ENCODE measurements around the gene SERPINA5. TPM values are rescaled to one million over a fixed set of nuclear protein-coding genes. Genes with fewer than 3 reads are reported as not detected.
"Not testable (repeated sequence)": the region's sequence is repeated elsewhere in the genome, so short reads cannot be mapped to it uniquely, and the experiment has no call there.

The SERPINA5 gene
- total RNA-seq, 1 donor from 2014 or later, result 0.28 TPM

DNA sequence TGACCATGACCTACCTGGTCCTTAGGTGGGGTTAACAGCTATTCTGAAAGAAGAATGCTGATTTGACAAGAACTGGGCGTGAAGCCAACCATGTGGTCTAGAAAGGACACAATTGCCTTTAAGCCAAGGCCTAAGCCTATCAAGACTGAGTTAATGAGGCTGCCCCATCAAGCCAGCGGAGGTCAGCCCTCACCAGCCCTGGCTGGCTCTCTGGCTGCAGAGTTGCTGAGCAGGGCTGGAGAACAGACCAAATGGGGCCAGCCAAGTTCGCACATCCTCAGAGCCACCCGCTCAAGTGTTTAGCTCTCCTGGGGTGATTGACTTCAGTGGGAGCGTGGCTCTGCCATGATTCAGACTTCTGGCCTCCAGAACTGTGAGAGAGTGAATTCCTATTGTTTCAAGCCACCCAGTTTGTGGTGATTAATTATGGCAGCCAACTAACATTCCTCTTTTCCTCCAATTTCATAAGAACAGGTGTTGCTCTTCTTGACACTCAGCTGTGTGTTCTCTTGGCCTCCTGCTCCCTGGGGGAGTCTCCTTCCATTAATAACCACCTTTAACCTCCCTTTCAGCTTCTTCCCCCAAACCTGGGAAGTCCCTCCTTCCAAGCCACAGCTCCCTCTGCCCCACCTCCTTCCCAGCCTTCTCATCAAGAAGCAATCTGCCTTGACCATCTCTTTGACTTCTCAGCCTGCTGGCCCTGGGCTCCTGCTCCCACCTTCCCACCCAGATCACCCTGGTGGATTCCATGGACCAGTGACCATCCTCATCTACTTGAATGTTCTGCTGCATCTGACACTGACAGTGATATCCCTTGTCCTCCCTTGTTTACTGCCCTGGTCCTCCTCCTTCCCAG, 5.3 kb upstream of the SERPINA5 start:
- ATAC-seq, result peak; percentile 31

DNA sequence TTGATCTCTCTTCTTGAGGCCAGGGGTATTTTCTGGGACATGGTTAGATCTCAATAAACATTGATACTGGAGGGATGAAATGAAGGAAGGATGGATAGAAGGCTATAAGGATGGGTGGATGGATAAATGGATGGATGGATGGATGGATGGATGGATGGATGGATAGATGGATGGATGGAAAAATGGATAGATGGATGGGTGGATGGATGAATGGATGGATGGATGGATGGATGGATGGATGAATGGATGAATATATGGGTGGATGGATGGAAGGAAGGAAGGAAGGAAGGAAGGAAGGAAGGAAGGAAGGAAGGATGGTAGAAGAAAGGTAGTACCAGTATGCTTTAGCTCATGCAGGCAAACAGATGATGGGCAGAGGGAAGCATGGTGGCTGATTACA, 3.8 kb upstream of the SERPINA5 start:
- ATAC-seq, result not testable (repeated sequence)

DNA sequence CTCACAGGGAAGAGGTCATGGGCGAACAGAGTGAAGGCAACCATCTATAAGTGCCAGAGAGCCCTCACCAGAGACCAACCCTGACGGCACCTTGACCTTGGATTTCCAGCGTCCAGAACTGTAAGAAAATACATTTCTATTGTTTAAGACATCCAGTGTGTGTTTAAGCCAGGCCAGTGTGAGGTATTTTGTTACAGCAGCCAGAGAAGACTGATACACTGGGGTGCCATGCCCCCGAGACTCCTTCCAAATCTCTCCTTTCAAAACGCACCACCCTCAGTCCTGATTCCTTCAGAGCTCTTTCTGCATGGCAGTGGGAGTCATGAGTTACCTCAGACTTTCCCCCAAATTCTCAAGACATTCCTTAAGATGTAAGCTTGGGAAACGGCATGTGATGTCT, 2.5 kb upstream of the SERPINA5 start:
- no peak for ATAC-seq

DNA sequence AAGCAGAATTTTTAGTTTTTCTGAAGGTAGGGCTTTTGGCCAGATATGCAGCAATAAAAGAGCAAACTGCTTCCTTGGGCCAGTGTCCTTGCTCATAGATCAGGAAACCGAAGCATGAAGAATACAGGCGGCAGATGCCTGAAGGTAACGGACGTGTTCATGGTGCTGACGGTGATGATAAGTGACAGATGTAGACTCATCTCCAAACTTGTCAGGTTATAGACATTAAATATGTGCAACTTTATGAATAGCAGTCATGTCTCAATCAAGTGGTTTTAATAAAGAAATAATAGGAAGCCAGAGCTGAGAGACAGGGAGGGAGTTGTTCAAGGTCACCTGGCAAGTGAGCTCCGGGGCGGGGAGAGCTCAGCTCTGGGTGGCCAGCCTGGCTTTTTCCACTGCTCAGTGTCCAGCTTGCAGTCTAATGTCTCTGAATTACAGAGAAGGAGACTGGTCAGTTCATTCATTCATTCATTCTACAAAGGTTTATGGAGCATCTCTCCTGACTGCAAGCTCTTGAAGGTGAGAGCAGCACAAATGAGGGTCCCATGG, 1.0 kb downstream of the SERPINA5 start:
- ATAC-seq, result no peak

DNA sequence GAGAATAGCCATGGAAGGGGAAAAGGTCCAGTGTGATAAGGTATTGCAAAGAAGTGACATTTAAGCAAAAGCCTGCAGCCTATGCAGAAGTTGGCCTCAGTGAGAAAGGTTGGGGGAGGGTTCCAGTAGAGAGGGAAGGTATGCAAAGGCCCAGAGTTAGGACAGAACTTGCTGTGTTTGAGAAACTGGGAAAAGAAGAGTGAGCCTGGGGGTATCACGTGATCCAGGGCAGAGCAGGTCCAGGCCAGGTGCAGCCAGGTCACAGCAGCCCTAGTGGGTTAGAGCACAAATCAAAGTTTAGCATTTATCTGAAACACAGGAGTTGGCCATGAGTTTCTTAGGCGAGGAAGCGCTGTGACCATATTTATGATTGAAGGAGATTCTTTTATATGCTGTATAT, 1.6 kb downstream of the SERPINA5 start:
- no peak for ATAC-seq

DNA sequence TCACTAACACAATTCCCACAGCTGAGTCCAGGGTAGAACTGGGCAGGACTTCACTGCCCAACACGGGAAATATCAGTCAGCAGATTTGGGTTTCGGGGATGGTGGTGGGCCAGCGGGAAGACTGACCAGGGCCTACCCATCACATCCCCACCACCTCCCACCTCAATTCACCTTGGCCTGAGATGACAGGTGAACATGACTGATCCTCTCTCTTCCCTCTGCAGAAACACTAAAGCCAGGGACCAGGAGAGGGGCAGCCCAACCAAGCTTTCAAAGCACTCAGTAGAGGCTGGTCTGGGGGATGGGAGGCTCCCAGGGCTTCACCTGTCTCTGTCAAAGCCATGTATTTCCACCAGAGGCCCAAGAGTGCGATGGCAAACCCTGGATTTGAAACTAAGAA, 2.3 kb downstream of the SERPINA5 start:
- ATAC-seq, result no peak

DNA sequence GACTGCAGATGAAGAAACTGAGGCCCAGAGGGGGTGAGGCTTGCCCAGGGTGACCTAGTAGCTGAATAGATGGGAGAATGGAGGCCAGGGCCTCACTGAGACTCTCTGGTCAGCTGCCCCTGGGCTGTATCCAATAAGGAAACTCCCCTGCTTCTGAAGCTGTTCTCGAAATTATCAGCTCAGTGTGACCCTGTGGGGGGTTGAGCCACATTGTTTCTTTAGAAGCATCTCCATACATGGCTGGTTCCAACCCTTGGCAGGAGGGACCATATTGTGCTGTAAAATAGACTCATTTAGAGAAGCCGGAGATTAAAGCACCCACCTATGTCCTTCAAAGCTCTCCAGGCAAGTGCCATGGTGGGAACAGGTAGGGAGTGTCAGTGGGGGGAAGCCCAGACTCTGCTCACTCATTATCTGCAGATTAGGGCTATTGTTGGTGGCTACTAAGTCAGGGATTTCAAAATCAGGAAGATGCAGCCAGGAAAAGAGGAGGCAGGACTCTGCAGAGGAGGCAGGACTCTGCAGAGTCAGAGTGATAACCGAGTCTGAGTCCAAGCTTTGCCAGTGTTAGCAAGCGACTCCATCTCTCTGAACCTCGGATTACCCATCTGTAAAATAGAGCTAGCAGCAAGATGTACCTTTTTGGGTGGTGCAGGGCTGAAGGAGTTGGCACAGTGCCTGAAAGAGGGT, 3.5 kb downstream of the SERPINA5 start:
- no peak for ATAC-seq

DNA sequence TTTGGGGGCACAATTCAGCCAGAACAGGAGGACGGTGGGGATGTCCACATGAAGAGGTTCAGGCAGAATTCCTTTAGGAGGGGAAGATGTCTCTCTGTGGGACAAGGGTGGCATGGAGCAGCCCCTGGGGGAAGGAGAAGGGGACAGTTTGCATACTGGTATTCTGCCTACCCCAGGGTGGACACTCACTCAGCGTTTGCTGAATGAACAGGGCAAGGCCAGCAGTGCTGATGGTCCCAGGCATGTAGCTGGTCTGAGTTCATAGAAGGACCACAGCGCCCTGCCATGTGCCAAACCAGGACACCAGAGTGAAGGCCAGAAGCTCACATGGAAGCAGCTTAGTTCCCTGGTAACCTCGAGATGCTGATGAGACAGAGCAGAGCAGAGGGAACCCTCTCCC, 5.4 kb downstream of the SERPINA5 start:
- no peak for ATAC-seq

DNA sequence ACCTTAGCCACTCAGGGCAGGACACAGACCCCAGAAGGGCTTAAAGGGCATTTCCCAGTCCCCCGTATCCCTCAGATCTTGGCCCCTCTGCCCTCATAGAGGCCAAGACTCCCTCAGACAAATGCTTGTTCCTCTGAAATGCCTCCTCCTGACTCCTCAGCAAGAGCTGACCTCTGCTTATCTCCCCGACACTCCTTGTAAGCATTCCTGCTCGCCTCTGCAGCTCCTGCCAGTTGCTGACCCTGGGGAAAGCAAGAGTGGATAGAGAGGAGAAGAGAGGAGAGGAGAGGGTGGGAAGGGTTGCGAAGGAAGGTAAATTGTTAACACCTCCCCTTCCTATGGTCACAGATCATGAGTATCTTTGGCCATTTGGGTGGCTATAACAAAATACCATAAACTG, 7.1 kb downstream of the SERPINA5 start:
- no peak for ATAC-seq

DNA sequence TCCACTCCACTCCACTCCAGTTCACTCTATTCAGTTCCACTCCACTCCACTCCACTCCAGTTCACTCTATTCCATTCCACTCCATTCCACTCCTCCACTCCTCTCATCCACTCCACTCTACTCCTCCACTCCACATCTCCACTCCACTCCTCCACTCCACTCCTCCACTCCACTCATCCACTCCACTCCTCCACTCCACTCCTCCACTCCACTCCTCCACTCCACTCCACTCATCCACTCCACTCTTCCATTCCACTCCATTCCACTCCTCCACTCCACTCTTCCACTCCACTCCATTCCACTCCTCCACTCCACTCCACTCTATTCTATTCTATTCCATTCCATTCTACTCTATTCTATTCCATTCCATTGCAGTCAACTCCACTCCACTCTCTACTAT, 9.8 kb downstream of the SERPINA5 start:
- no peak for ATAC-seq

DNA sequence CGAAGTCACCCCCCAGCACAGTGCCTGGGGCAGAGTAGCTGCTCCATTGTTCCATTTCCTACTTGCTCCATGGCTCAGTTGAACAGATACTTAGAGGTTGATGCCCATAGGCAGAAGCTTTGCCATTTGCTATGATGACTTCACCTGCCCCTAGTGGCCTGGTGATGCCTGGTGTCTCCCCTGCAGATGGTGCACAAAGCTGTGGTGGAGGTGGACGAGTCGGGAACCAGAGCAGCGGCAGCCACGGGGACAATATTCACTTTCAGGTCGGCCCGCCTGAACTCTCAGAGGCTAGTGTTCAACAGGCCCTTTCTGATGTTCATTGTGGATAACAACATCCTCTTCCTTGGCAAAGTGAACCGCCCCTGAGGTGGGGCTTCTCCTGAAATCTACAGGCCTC, 10.6 kb downstream of the SERPINA5 start:
- ATAC-seq, result no peak

DNA sequence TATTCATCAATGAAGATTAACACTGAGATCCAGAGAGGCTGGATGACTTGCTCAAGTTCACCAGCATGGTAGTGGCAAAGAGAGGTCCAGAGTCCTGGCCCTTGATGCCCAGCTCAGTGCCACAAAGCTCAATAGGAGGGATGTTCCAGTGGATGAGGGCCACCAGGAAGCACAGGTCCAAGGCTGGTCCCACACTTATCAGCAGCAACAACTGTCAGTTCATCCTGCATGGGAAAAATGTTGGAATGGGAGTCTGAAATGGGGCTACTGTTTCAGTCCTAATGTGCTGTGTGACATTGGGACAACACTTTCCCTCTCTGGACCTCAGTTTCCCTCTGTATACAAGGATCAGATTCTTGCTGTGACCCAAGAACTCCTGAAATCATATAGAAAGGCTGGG, 11.2 kb downstream of the SERPINA5 start:
- ATAC-seq, result no peak

DNA sequence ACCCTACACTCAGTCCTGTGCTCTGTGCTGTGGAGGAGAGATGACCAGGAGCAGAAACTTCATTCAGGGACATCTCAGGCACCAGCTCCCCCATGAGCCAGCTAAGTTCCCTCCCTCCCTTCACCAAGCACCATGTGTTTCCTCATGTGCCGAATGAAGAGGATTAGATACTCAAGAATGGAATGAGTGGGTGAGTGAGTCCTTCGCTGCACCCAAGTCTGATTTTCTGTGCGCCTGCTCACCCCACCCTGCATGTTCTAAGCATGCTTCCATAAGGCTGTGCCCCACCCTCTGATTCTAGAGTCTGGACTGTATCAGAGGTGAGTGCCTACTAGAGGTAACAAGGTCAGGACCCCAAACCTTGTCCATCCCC, 12.1 kb downstream of the SERPINA5 start:
- ATAC-seq, result peak; percentile 5

DNA sequence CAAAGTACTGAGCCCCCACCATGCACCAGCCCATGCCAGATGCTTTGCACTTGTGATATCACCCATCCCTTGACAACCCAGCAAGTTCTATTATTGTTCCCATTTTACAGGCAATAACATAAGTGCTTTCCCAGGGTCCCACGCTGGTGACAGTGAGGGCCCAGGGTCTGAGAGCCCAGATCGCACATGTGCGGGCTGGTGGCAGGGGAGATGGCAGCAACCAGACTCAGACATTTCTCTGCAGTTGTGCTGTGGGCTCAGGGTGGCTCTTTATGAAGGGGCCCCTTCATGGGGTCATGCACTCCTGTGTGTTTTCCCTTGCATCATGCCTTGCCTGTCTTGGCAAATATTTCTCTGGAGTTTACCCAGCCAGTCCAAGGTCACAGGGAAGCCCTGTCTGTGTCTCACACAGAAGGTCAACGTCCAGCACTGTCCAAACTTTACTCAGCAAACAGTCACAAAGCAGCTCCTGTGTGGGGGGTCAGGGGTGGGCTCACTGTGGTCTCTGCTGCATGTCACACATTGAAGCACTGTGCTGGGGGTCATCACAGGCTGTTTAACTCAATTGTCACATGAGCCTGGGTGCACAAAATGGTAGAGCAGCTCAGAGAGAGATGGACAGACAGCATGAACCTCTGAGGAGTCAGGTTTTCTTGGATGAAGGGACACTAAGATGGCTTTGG, 12.7 kb downstream of the SERPINA5 start:
- ATAC-seq, result no peak

DNA sequence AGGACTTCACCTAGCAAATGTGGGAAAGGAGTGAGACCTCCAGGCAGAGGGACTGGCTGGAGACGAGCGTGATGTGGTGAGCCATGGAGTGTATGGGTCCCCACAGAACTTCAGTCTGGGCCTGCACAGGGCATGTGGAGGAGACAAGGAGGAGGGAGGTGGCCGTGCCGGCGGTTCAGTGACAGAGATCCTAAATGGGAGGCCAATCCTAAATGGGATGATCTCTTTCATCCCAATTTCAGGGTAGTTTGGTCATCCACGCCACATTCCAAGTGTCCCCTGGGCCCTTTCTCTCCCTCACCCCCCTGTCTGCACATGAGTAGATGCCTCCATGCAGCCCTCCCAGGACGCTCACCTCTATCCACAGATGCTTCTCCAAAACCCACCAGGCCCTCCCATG, 13.2 kb downstream of the SERPINA5 start:
- ATAC-seq, result no peak

DNA sequence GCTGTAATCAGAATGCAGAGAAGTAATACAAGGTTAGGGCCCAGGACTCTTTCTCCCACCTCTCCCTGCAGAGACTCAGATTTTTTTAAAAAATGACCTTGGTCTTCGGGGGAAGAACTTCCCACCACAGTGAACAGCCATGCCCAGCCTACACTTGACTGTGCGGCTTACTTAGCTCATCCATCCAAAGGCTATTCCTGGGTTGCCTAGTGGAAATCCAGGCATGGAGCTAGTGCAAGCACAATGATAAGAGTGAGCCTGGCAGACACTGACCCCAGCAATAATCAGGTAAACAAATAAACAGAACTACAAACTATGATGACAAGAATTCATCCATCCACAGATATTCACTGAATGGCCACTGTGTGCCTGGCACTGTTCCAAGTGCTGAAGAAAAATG, 14.7 kb downstream of the SERPINA5 start:
- no peak for ATAC-seq

DNA sequence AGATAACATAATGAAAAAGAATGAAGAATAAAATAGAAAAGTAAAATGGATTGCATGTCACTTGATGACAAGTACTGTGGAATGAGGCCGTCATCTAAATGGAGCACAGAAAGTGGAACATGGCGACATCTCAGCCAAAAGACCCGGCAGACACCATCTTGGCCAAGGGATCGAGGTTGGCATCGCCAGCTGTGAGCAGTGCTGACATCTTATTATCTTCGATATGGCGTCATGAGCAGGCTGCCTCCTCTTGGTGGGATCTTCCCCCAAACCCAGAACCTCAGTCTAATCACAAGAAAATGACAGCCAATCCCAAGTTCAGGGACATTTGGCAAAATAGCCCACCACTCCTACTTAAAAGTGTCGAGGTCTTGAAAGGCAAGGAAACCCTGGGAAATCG, 15.1 kb downstream of the SERPINA5 start:
- ATAC-seq, result no peak

DNA sequence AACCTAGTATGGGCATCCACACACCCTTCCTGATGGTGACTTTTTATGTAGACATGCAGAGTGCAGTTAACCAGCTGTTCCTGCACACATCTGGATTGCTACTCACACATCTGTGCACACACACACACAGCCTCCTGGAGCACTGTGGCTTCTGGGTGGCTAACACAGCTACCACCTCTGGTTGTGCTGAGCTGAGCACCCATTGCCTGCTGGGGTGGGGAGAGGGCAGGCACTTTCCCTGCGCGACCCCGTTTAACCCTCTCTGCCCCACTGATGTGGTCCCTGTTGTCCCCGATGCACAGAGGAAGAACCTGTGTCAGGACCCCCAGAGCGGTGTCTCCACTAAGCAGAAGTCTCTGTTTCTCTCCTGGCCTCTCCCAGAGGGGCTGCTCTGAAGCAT, 16.6 kb downstream of the SERPINA5 start:
- no peak for ATAC-seq

DNA sequence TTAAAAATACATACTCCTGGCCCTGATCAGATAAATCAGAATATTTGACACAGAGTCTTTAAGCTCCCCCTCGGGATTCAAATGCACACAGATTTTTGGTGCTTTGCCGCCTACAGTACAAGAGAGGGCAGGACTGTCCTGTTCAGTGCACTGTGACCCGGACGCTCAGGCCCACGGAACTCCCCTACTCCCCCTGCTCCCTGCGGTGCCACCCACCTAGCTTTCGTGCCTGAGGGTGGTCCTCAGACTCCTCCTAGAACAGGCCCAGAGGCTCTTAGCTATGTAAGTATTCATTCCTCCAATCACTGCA, 17.2 kb downstream of the SERPINA5 start:
- no peak for ATAC-seq

DNA sequence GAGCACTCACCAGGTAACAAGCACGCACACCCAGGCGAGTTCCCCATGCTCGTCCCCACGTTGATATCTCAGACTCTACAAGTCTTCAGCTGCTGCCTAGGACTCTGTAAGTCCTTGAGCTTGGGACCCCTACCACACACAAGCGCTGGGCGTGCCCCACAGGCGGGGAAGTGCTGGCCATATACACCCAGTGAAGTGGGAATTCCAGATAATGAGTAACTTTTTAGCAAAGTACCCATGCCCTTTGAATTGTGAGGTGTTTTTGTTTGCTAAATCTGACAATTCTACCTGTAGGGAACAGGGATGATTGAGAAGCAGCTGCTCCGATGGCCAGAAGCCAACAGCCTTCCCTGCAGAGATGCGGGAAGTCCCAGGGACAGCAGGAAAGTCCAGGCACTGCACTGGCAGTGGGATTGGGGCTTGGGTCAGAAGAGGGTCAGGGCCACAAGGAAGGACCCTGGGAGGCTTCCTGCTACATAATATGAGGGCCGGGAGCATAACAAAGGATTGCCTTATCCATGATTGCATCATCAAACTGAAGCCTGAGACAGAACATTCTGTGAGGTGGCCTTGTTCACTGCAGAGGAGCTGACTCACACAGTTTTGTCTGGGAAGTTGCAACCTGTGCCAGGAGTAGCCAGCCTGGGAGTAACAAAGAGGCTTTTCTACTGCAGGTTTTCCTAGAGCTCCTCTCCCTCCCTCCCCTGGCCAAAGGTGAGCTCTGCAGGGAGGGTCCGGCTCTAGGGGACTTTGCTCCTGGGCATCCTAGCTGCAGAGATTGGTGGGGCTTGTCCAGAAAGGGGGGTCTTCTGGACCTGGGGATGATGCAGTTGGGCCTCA, 17.8 kb downstream of the SERPINA5 start:
- peak; percentile 92 for ATAC-seq

DNA sequence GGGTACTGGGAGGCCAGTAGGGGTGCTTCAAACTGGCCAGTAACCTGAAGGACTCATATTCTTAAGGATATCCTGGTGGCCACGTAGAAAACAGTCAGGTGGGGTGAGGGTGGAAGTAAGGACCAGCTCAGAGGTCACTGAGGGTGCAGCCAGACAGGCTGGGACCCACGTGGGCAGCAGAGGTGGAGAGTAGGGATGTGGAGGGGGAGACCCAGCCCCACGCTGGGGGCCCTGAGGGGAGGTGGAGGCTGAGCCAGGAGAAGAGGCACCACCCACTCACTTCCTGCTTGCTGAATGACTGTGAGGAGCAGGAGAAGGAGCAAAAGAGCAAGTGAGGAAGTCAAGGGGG, 18.4 kb downstream of the SERPINA5 start:
- peak; percentile 8 for ATAC-seq

DNA sequence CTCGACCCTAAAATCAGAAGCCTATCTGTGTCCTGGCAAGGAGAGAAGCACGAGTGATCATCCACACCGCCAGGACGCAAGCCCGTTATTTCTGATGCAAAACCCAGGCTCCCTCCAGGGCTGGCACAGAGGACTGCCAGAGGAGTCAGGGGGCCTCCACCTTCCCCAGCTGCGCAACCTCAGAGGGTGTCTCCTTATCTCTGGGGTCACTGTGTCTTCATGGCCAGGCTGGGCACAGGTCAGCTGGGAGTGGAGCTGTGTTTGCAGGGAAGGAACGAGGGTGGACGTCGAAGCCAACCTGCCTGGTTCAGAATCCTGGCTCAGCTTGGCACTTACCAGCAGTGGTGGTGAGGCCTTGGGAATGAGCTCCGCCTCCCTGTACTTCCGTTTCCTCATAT, 18.9 kb downstream of the SERPINA5 start:
- no peak for ATAC-seq

DNA sequence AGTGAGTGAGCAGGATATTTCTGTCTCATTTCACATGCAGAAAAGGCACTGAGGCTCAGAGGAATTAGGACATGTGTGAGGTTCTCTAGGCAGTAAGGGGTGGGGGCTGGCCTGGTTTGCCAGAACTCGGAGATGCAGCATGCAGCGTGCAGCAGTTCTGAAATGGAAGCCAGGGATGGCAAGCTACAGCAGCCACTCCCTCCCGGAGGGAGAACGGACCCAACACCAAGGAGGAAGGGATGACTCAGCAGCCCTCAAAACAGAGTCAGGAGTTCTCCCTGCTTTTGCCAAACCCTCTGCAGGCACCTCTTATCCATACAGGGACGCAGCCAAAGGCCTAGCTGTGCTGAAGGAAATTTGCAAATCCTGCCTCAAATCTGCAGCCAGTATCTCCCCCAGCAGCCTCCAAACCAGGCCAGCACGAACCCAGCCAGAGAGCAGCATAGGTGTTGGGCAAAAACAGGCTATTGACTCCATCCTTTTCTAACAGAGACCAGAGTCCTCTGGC, 20.7 kb downstream of the SERPINA5 start:
- peak; percentile 62 for ATAC-seq
